Aorta (tissue), 5 donors: Measurements from ENCODE around the gene RCSD1. TPM values are rescaled to one million over a fixed set of nuclear protein-coding genes. Genes with fewer than 3 reads are reported as not detected.

ENCODE experiments used
- ATAC-seq: fragments of 200-7000 bp; cut with Tn5 transposase; one replicate; pipeline ENCODE4 v1.9.1; 2022; ENCODE audit warnings: moderate library complexity; ENCODE audit not compliant: low FRiP score
- DNase-seq, 2 donors: peaks; one replicate each; pipeline ENCODE4 v3.0.0-alpha.2; 2020
- H3K27ac ChIP-seq, 2 donors: one replicate each; pipeline ENCODE4 v1.5.1; 2013; ENCODE audit warnings: low read length in 2 of 2, mild to moderate bottlenecking in 2 of 2, moderate library complexity in 2 of 2, control low read depth in 1 of 2, inconsistent platforms in 1 of 2, low read depth in 1 of 2
- H3K27me3 ChIP-seq, 2 donors: one replicate each; pipeline ENCODE4 v1.6.1; 2013; ENCODE audit warnings: control low read depth in 1 of 2, low read length in 1 of 2, mild to moderate bottlenecking in 1 of 2, moderate library complexity in 1 of 2; ENCODE audit not compliant: insufficient read depth in 2 of 2, control insufficient read depth in 1 of 2
- H3K36me3 ChIP-seq, 2 donors: one replicate each; pipeline ENCODE4 v1.6.1; 2013; ENCODE audit warnings: control low read depth in 1 of 2, low read length in 1 of 2, mild to moderate bottlenecking in 1 of 2; ENCODE audit not compliant: insufficient read depth in 2 of 2, control insufficient read depth in 1 of 2
- H3K4me1 ChIP-seq, 2 donors: one replicate each; pipeline ENCODE4 v1.6.1; 2013; ENCODE audit warnings: low read length in 2 of 2, control low read depth in 1 of 2, mild to moderate bottlenecking in 1 of 2, moderate library complexity in 1 of 2; ENCODE audit not compliant: insufficient read depth in 2 of 2, control insufficient read depth in 1 of 2
- H3K4me3 ChIP-seq, 2 donors: one replicate each; pipeline ENCODE4 v1.5.1; 2013; ENCODE audit warnings: low read length in 2 of 2, control low read depth in 1 of 2, mild to moderate bottlenecking in 1 of 2
- H3K9me3 ChIP-seq: one replicate; pipeline ENCODE4 v1.6.1; 2013; ENCODE audit warnings: mild to moderate bottlenecking, low read length; ENCODE audit not compliant: control insufficient read depth
- WGBS, 2 donors: extraction: QIAGEN DNeasy Blood & Tissue Kit; methylation state at CpG; one replicate each; pipeline ENCODE4 v1.1.7; 2013; 5-methylcytosine and 5-hydroxymethylcytosine counted together
- intact Hi-C, 2 donors: fragments of 100-400 bp; cut with DNase I; formaldehyde crosslinking; loops; one replicate each; pipeline versions ENCODE4 v1.14.2 to v1.15.0; 2022
- polyA plus RNA-seq, 2 donors: library from polyadenylated mRNA; stranded (reverse); fragments of 200-250 nt; gene quantifications; one replicate each; pipeline ENCODE4 v1.2.3, GENCODE V29; 2013
- total RNA-seq, 2 donors: library from RNA; stranded (reverse); fragmentation: NEBNext Ultra II Directional; extraction: Animal tissue kit (Norgen Biotek cat#: 25700); gene quantifications; one replicate each; pipeline ENCODE4 v1.2.1, GENCODE V29; 2021
- donor health status: healthy with polysubstance abuse.
- donor health status: Bipolar disorder and iron deficiency.
- donor health status: DM: no; HTN: no; CAD: no.
- donor health status: DM: no; HTN: no; CAD: no.
- donor health status: DM: yes; HTN: yes; CAD: no.

Gene RCSD1
- total and polyA plus RNA-seq, 4 donors, result 8.7 to 17.9 (median 10.5) TPM

DNA sequence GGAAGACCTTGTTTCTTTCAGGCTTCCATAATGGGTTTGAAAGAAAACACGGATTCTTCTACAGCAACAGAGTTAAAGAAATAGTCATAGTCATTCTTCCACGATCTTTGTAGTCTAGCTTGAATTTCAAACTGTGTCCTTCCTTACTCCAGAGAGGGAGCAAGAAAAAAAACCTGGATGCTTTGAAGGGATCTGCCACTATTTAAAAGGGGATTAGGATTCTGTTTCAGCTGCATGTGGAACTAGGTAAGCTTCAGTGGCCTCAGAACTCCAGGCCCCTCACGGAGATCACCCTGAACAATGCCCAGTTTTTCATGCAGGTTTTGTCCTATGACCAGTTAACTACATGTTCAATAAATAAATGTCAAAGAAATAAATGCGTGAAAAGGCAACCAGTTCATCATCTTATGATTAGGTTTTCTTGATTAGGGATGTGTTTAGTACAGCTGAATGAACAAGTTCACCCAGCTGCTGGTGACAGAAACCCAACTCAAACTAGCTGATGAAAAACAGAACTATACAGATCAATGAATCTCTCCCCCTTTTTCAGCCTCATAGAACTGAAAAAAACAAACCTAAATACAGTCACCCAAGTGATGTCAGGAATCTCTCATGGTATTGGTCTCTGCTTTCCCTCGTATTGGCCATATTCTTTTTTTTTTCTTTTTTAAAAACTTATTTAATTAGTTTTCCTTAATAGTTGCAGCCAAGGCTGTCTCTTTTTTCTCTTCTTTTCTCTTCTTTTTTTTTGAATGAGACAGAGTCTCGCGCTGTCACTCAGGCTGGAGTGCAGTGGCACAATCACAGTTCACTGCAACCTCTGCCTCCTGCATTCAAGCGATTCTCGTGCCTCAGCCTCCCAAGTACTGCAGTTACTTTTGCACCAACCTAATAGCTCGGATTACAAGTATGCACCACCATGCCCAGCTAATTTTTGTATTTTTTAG, 77.2 kb downstream of the RCSD1 start:
- no peak overlapping the region for H3K4me3 ChIP-seq
- H3K4me1 ChIP-seq, result no peaks in the 10 kb centered on the region
- DNase-seq, result no peak
- intact Hi-C loops, result no loop called here
- no peaks in the 10 kb centered on the region for H3K27me3 ChIP-seq
- H3K36me3 ChIP-seq, result no peaks in the 10 kb centered on the region
- H3K9me3 ChIP-seq, result no peaks in the 10 kb centered on the region
- H3K27ac ChIP-seq, result no peak overlapping the region
- ATAC-seq, result no peak
- 83 to 87% methylated on average over 10 of the region's 10 CpGs for WGBS, 2 donors

DNA sequence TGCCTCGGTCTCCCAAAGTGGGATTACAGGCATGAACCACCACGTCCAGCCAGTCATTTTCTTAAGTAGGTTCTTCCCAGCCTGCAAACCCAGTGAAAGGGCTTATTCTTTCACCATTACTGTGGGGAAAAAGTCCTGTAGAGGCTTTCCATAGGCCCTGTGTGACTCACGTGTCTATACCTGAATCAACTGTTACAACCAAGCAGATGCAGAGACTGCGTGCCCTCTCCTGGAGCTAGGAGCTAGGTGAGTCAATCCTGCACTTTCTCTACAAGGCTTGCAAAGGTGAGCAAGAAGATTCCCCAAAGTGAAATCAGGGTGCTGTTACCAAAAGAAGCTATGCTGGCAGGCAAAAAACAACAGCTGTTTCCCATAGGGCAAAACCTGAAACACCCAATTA, 77.9 kb downstream of the RCSD1 start:
- intact Hi-C loops, result no loop called here
- WGBS, 2 donors, result 93 to 96% methylated on average over 4 of the region's 4 CpGs
- Histone ChIP-seq H3K4me1 (no peaks in the 10 kb centered on the region), H3K27ac (no peak overlapping the region), H3K27me3 (no peaks in the 10 kb centered on the region), H3K36me3 (no peaks in the 10 kb centered on the region), H3K9me3 (no peaks in the 10 kb centered on the region), H3K4me3 (no peak overlapping the region)
- DNase-seq (no peak), ATAC-seq (no peak)

GRCh38 chr1:167708940-167709389, 78.9 kb downstream of the RCSD1 start:
- H3K27me3 ChIP-seq, result no peaks in the 10 kb centered on the region
- no peak overlapping the region for H3K27ac ChIP-seq
- ATAC-seq (no peak), DNase-seq (no peak)
- no peaks in the 10 kb centered on the region for H3K4me1 ChIP-seq
- H3K9me3 ChIP-seq, result no peaks in the 10 kb centered on the region
- H3K36me3 ChIP-seq, result no peaks in the 10 kb centered on the region
- intact Hi-C loops, result no loop called here
- 82 to 83% methylated on average over 3 of the region's 3 CpGs for WGBS, 2 donors
- H3K4me3 ChIP-seq, result no peak overlapping the region

- no peaks in the 10 kb centered on the region for H3K36me3 ChIP-seq
- H3K4me3 ChIP-seq, result no peak overlapping the region
- 53 to 70% methylated on average over 1 of the region's 1 CpG for WGBS, 2 donors
- H3K27me3 ChIP-seq, result no peaks in the 10 kb centered on the region
- DNase-seq (no peak), ATAC-seq (no peak)
- intact Hi-C loops, result loop anchor here (10.0 kb wide), 2 partner anchors 224 to 374 kb away; partner anchors contain the start of genes DCAF6 (in 1 of the 2) and MPC2 (in 1 of the 2)
- H3K9me3 ChIP-seq, result no peaks in the 10 kb centered on the region
- H3K4me1 ChIP-seq, result no peaks in the 10 kb centered on the region
- no peak overlapping the region for H3K27ac ChIP-seq
These were observed 80.8 kb downstream of the RCSD1 start for GRCh38 chr1:167710836-167711235.

DNA sequence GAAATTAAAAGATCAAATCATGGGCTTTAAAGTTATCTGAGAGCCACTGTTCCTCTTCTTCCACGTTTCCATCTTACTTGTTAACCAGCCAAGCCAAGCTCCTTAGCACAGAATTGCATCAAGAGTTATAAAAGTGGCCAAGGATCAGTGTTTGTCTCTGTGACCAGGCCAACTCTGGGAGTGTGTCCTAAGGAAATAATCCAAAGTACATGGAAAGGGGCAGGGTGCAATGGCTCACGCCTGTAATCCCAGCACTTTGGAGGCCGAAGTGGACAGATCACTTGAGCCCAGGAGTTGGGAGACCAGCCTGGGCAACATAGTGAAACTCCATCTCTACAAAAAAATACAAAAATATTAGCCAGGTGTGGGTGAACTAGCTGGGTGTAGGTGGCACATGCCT, 81.8 kb downstream of the RCSD1 start:
- H3K27me3 ChIP-seq, result no peaks in the 10 kb centered on the region
- intact Hi-C loops, result loop anchor here (10.0 kb wide), 2 partner anchors 223 to 373 kb away; partner anchors contain the start of genes DCAF6 (in 1 of the 2) and MPC2 (in 1 of the 2)
- H3K27ac ChIP-seq, result no peak overlapping the region
- DNase-seq, result no peak
- 0 to 1% methylated on average over 3 of the region's 3 CpGs for WGBS, 2 donors
- H3K9me3 ChIP-seq, result no peaks in the 10 kb centered on the region
- no peaks in the 10 kb centered on the region for H3K4me1 ChIP-seq
- H3K4me3 ChIP-seq, result no peak overlapping the region
- peak; percentile 42 for ATAC-seq
- no peaks in the 10 kb centered on the region for H3K36me3 ChIP-seq

- H3K27me3 ChIP-seq, result no peaks in the 10 kb centered on the region
- DNase-seq (peak in 1 of 2 donors; percentile 80), ATAC-seq (no peak)
- peak overlapping the region; percentile 2 to 94 for H3K27ac ChIP-seq
- intact Hi-C loops, result loop anchor here (10.0 kb wide), 2 partner anchors 221 to 371 kb away; partner anchors contain the start of genes DCAF6 (in 1 of the 2) and MPC2 (in 1 of the 2)
- peak overlapping the region in 1 of 2 donors; percentile 77 for H3K4me3 ChIP-seq
- H3K36me3 ChIP-seq, result no peaks in the 10 kb centered on the region
- WGBS, 2 donors, result 33 to 37% methylated on average over 27 to 31 of the region's 31 CpGs
- no peaks in the 10 kb centered on the region for H3K4me1 ChIP-seq
- no peaks in the 10 kb centered on the region for H3K9me3 ChIP-seq
These were observed 83.5 kb downstream of the RCSD1 start for GRCh38 chr1:167713330-167714081.

- no peaks in the 10 kb centered on the region for H3K27me3 ChIP-seq
- H3K36me3 ChIP-seq, result no peaks in the 10 kb centered on the region
- peak overlapping the region; percentile 34 to 77 for H3K4me3 ChIP-seq
- ATAC-seq, result peak; percentile 90
- DNase-seq, result no peak
- no peaks in the 10 kb centered on the region for H3K4me1 ChIP-seq
- H3K27ac ChIP-seq, result peak overlapping the region in 1 of 2 donors; percentile 94
- 0 to 2% methylated on average over 28 of the region's 28 CpGs for WGBS, 2 donors
- intact Hi-C loops, result loop anchor here (10.0 kb wide), 2 partner anchors 221 to 371 kb away; partner anchors contain the start of genes DCAF6 (in 1 of the 2) and MPC2 (in 1 of the 2)
- H3K9me3 ChIP-seq, result no peaks in the 10 kb centered on the region
These were observed 84.0 kb downstream of the RCSD1 start for GRCh38 chr1:167714098-167714438.

DNA sequence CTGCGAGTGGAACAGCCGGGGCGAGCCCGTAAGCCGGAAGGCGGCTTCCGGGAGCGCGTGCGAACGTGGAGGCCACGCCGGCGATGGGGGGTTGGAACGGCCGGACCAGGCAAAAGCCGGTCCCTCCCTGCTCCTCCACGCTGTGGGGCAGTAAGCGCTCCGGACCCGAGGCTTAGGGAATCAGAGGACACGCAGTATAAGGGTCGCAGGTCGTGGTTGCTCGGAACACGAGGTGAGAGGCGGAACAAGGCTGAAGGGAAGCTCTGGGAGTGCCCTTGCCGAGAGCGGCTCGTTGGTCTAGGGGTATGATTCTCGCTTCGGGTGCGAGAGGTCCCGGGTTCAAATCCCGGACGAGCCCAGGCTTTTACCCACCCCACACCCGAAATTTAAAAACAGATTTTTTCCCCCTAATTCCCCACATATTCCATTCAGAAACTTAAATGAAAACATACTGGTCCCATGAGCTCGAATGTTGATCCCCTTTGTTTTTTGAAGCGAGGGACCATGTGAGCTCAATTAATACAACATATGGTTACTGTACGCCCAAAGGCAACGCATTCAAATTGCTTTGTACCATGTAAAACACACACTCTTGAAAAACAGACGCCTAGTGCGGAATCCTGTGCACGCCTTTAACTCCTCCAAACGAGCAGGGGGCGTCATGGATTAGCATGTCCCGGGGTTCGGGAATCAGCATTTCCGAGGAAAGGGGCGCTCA, 84.6 kb downstream of the RCSD1 start:
- DNase-seq (peak; percentile 91 to 96), ATAC-seq (peak; percentile 90)
- intact Hi-C loops, result loop anchor here (5.0 to 10.0 kb wide), 3 partner anchors 220 to 370 kb away; partner anchors contain the start of genes DCAF6 (in 2 of the 2) and MPC2 (in 2 of the 2)
- Histone ChIP-seq H3K4me1 (no peaks in the 10 kb centered on the region), H3K36me3 (no peaks in the 10 kb centered on the region), H3K4me3 (peak overlapping the region; percentile 34 to 77), H3K9me3 (no peaks in the 10 kb centered on the region), H3K27me3 (no peaks in the 10 kb centered on the region), H3K27ac (peak overlapping the region in 1 of 2 donors; percentile 94)
- WGBS, 2 donors, result 0 to 1% methylated on average over 50 of the region's 50 CpGs
